Prostate gland (tissue), 2 donors: ENCODE results near the gene TOB1. TPM values are rescaled to one million over a fixed set of nuclear protein-coding genes. Genes with fewer than 3 reads are reported as not detected.

Experiments used
- DNase-seq: peaks from one replicate; pipeline ENCODE4 v3.0.0-alpha.2; 2019; ENCODE audit warnings: low spot score
- H3K27ac ChIP-seq, 2 donors: fragments of 200-600 bp; sonication (generic); 2 replicates each; pipeline ENCODE4 v1.5.1; 2017 to 2019
- H3K27me3 ChIP-seq: fragments of 200-600 bp; sonication (generic); replicated peaks from 2 replicates; pipeline ENCODE4 v1.5.1; 2019; ENCODE audit not compliant: insufficient read depth
- H3K36me3 ChIP-seq, 2 donors: fragments of 200-600 bp; sonication (generic); 1 replicate in 1 of 2; 2 replicates in 1 of 2; pipeline versions ENCODE4 v1.5.1 to v1.8.1; 2017 to 2019
- H3K4me1 ChIP-seq: fragments of 200-600 bp; sonication (generic); replicated peaks from 2 replicates; pipeline ENCODE4 v1.5.1; 2019
- H3K4me3 ChIP-seq, 2 donors: fragments of 200-600 bp; sonication (generic); 2 replicates each; pipeline ENCODE4 v1.5.1; 2017 to 2019
- H3K9me3 ChIP-seq: fragments of 200-600 bp; sonication (generic); 2 replicates; pipeline ENCODE4 v1.5.1; 2017
- CTCF ChIP-seq, 4 experiments: fragments of 200-600 bp in 2 of 4; fragments of 450-650 bp in 2 of 4; sonication (generic) in 2 of 4; IDR thresholded peaks; 1 replicate in 3 of 4; 2 replicates in 1 of 4; pipeline ENCODE4 v1.5.1; 2016 to 2019; ENCODE audit warnings: antibody characterized with exemption in 4 of 4, mild to moderate bottlenecking in 2 of 4, moderate library complexity in 2 of 4
- POLR2A ChIP-seq: fragments of 450-650 bp; IDR thresholded peaks from one replicate; pipeline ENCODE4 v1.6.1; 2016; ENCODE audit warnings: antibody characterized with exemption, mild to moderate bottlenecking
- POLR2AphosphoS5 ChIP-seq: sonication (generic); formaldehyde crosslinking; IDR thresholded peaks from one replicate; pipeline ENCODE4 v1.6.1; 2017; ENCODE audit warnings: antibody characterized with exemption
- WGBS: methylation state at CpG from one replicate; pipeline ENCODE4 v1.1.5; 2018; 5-methylcytosine and 5-hydroxymethylcytosine counted together
- intact Hi-C: fragments of 100-400 bp; cut with DNase I; formaldehyde crosslinking; loops from one replicate; pipeline ENCODE4 v1.14.2; 2022
- total RNA-seq, 2 donors: library from RNA; depleted of rRNA; stranded (reverse); fragments of >200 nt; gene quantifications; one replicate each; pipeline ENCODE4 v1.1.0, GENCODE V29; 2016

The TOB1 gene
- total RNA-seq, 2 donors from 2014 or later, result 37.1 to 64.7 TPM

GRCh38 chr17:50836826-50837225 lies 29.3 kb downstream of the TOB1 start:
- DNase-seq, result no peak
- no peaks in the 10 kb centered on the region for H3K27me3 ChIP-seq
- no peak overlapping the region for H3K4me3 ChIP-seq
- no peak for TF ChIP-seq POLR2AphosphoS5
- TF ChIP-seq CTCF (IDR thresholded peaks at IDR 0.05), result no peak
- TF ChIP-seq POLR2A, result no peak
- no peak overlapping the region for H3K27ac ChIP-seq
- 85% methylated on average over 11 of the region's 11 CpGs for WGBS
- intact Hi-C loops, result no loop called here
- H3K4me1 ChIP-seq, result no peaks in the 10 kb centered on the region
- no peaks in the 10 kb centered on the region for H3K36me3 ChIP-seq
- no peaks in the 10 kb centered on the region for H3K9me3 ChIP-seq

- intact Hi-C loops, result no loop called here
- DNase-seq, result no peak
- H3K9me3 ChIP-seq, result no peaks in the 10 kb centered on the region
- peak within 1 kb of the TSS in 1 of 2 donors; percentile 12 for H3K4me3 ChIP-seq
- TF ChIP-seq POLR2A (no peak), POLR2AphosphoS5 (no peak), CTCF (IDR thresholded peaks at IDR 0.05) (no peak)
- H3K27me3 ChIP-seq, result no peaks in the 10 kb centered on the region
- no peaks in the 10 kb centered on the region for H3K36me3 ChIP-seq
- 61% methylated on average over 39 of the region's 39 CpGs for WGBS
- H3K4me1 ChIP-seq, result no peaks in the 10 kb centered on the region
- no peak within 1 kb of the TSS for H3K27ac ChIP-seq
These were observed 30.6 kb downstream of the TOB1 start, which contains the start of gene WFIKKN2 for GRCh38 chr17:50835301-50836234. TSS of gene WFIKKN2 (plus strand) at chr17:50835586. CDS start at chr17:50835938, 352 bp downstream.

- TF ChIP-seq POLR2AphosphoS5 (no peak), POLR2A (no peak), CTCF (IDR thresholded peaks at IDR 0.05) (no peak)
- Histone ChIP-seq H3K27me3 (no peaks in the 10 kb centered on the region), H3K4me3 (peak overlapping the region in 1 of 2 donors; percentile 12), H3K4me1 (no peaks in the 10 kb centered on the region), H3K27ac (no peak overlapping the region), H3K36me3 (no peaks in the 10 kb centered on the region), H3K9me3 (no peaks in the 10 kb centered on the region)
- 45% methylated on average over 38 of the region's 38 CpGs for WGBS
- intact Hi-C loops, result no loop called here
- DNase-seq, result no peak
These were observed 31.5 kb downstream of the TOB1 start for GRCh38 chr17:50834429-50835300.

- Histone ChIP-seq H3K36me3 (no peaks in the 10 kb centered on the region), H3K4me3 (no peak overlapping the region), H3K27me3 (no peaks in the 10 kb centered on the region), H3K9me3 (no peaks in the 10 kb centered on the region), H3K27ac (no peak overlapping the region), H3K4me1 (no peaks in the 10 kb centered on the region)
- intact Hi-C loops, result no loop called here
- TF ChIP-seq POLR2A (no peak), POLR2AphosphoS5 (no peak)
- WGBS, result 90% methylated on average over 38 of the region's 38 CpGs
- DNase-seq, result no peak
These were observed 32.4 kb downstream of the TOB1 start for GRCh38 chr17:50833510-50834428.
